H9 (cell line): Measurements from ENCODE around the gene MOB3A. TPM values are rescaled to one million over a fixed set of nuclear protein-coding genes. Genes with fewer than 3 reads are reported as not detected.

Experiments used
- DNase-seq: peaks from one replicate; pipeline ENCODE4 v3.0.0-alpha.2; 2017
- H2AFZ ChIP-seq: one replicate; pipeline ENCODE4 v1.6.1; 2013; ENCODE audit warnings: mild to moderate bottlenecking, low read length, control low read depth, moderate library complexity
- H2AK5ac ChIP-seq: 2 replicates; pipeline ENCODE4 v1.6.1; 2013; ENCODE audit warnings: low read length, control low read depth, mixed read lengths; ENCODE audit not compliant: insufficient read length
- H2BK120ac ChIP-seq: one replicate; pipeline ENCODE4 v1.6.1; 2013; ENCODE audit warnings: low read depth, mild to moderate bottlenecking, low read length, control low read depth, inconsistent platforms; ENCODE audit not compliant: poor library complexity, severe bottlenecking
- H2BK12ac ChIP-seq: 2 replicates; pipeline ENCODE4 v1.6.1; 2013; ENCODE audit warnings: low read length, control low read depth, mixed read lengths, low read depth; ENCODE audit not compliant: insufficient read length
- H2BK15ac ChIP-seq: 2 replicates; pipeline ENCODE4 v1.6.1; 2013; ENCODE audit warnings: low read depth, low read length, control low read depth
- H2BK20ac ChIP-seq: one replicate; pipeline ENCODE4 v1.6.1; 2013; ENCODE audit warnings: low read depth, mild to moderate bottlenecking, low read length, control low read depth, inconsistent platforms; ENCODE audit not compliant: poor library complexity, severe bottlenecking
- H2BK5ac ChIP-seq: 2 replicates; pipeline ENCODE4 v1.6.1; 2013; ENCODE audit warnings: low read length, control low read depth, mixed read lengths; ENCODE audit not compliant: insufficient read length
- H3K14ac ChIP-seq: 2 replicates; pipeline ENCODE4 v1.6.1; 2013; ENCODE audit warnings: low read length, control low read depth; ENCODE audit not compliant: insufficient read depth
- H3K18ac ChIP-seq: 2 replicates; pipeline ENCODE4 v1.6.1; 2013; ENCODE audit warnings: low read depth, mild to moderate bottlenecking, mixed read lengths, low read length, control low read depth; ENCODE audit not compliant: insufficient read length
- H3K23ac ChIP-seq: 2 replicates; pipeline ENCODE4 v1.6.1; 2013; ENCODE audit warnings: low read length, control low read depth, mixed read lengths, low read depth; ENCODE audit not compliant: insufficient read length
- H3K23me2 ChIP-seq: 2 replicates; pipeline ENCODE4 v1.6.1; 2013; ENCODE audit warnings: low read depth, mild to moderate bottlenecking, mixed read lengths, low read length, control low read depth; ENCODE audit not compliant: insufficient read length, poor library complexity, severe bottlenecking
- H3K27ac ChIP-seq: 2 replicates; pipeline ENCODE4 v1.5.1; 2013; ENCODE audit warnings: low read length, control low read depth, mixed read lengths, low read depth; ENCODE audit not compliant: insufficient read length
- H3K27me3 ChIP-seq: 2 replicates; pipeline ENCODE4 v1.6.1; 2013; ENCODE audit warnings: low read length, control low read depth, inconsistent platforms; ENCODE audit not compliant: insufficient read depth
- H3K4ac ChIP-seq: 2 replicates; pipeline ENCODE4 v1.6.1; 2013; ENCODE audit warnings: low read depth, mild to moderate bottlenecking, control low read depth, inconsistent platforms, low read length, moderate library complexity
- H3K4me1 ChIP-seq: 2 replicates; pipeline ENCODE4 v1.6.1; 2013; ENCODE audit warnings: low read length, control low read depth, inconsistent platforms; ENCODE audit not compliant: insufficient read depth
- H3K4me2 ChIP-seq: 2 replicates; pipeline ENCODE4 v1.6.1; 2013; ENCODE audit warnings: low read length, control low read depth, mixed read lengths; ENCODE audit not compliant: insufficient read length, insufficient read depth
- H3K56ac ChIP-seq: 2 replicates; pipeline ENCODE4 v1.6.1; 2013; ENCODE audit warnings: low read depth, mild to moderate bottlenecking, mixed read lengths, low read length, control low read depth; ENCODE audit not compliant: insufficient read length
- H3K79me1 ChIP-seq: 2 replicates; pipeline ENCODE4 v1.6.1; 2013; ENCODE audit warnings: low read depth, mild to moderate bottlenecking, moderate library complexity, low read length, control low read depth, inconsistent platforms; ENCODE audit not compliant: insufficient read depth, poor library complexity, severe bottlenecking
- H3K79me2 ChIP-seq: 2 replicates; pipeline ENCODE4 v1.6.1; 2013; ENCODE audit warnings: low read length, control low read depth, inconsistent platforms; ENCODE audit not compliant: insufficient read depth
- H3K9ac ChIP-seq: 2 replicates; pipeline ENCODE4 v1.6.1; 2013; ENCODE audit warnings: low read length, control low read depth, mixed read lengths; ENCODE audit not compliant: insufficient read length; ENCODE audit errors: extremely low read depth
- H3K9me3 ChIP-seq: one replicate; pipeline ENCODE4 v1.6.1; 2013; ENCODE audit warnings: low read depth, low read length, inconsistent platforms; ENCODE audit not compliant: control insufficient read depth
- H3T11ph ChIP-seq: one replicate; pipeline ENCODE4 v1.6.1; 2013; ENCODE audit warnings: mild to moderate bottlenecking, low read length, control low read depth, inconsistent platforms
- H4K20me1 ChIP-seq: one replicate; pipeline ENCODE4 v1.6.1; 2013; ENCODE audit not compliant: control insufficient read depth, insufficient read length, insufficient read depth
- H4K5ac ChIP-seq: 2 replicates; pipeline ENCODE4 v1.6.1; 2013; ENCODE audit warnings: low read depth, mild to moderate bottlenecking, mixed read lengths, low read length, control low read depth; ENCODE audit not compliant: insufficient read length
- H4K8ac ChIP-seq: replicated peaks from 2 replicates; pipeline ENCODE4 v1.6.1; 2013; ENCODE audit warnings: low read length, control low read depth, mixed read lengths, low read depth; ENCODE audit not compliant: insufficient read length
- H4K91ac ChIP-seq: 2 replicates; pipeline ENCODE4 v1.6.1; 2013; ENCODE audit warnings: low read depth, mild to moderate bottlenecking, moderate library complexity, mixed read lengths, low read length, control low read depth; ENCODE audit not compliant: insufficient read length
- H3K27ac Mint-ChIP-seq, 3 experiments: 2 replicates in 2 of 3; 3 replicates in 1 of 3; pipeline ENCODE4 v1.8.0; 2020 to 2021; ENCODE audit warnings: mixed read lengths in 3 of 3, mild to moderate bottlenecking in 1 of 3, moderate library complexity in 1 of 3
- H3K27me3 Mint-ChIP-seq: 2 replicates; pipeline ENCODE4 v1.8.0; 2021; ENCODE audit warnings: low read depth, mild to moderate bottlenecking, moderate library complexity, mixed read lengths
- H3K36me3 Mint-ChIP-seq, 3 experiments: 2 replicates in 2 of 3; 3 replicates in 1 of 3; pipeline ENCODE4 v1.8.0; 2020 to 2021; ENCODE audit warnings: low read depth in 3 of 3, mixed read lengths in 3 of 3; ENCODE audit not compliant: insufficient read depth in 1 of 3
- H3K4me1 Mint-ChIP-seq, 2 experiments: 2 replicates each; pipeline ENCODE4 v1.8.0; 2020; ENCODE audit warnings: mixed read lengths in 2 of 2
- H3K4me3 Mint-ChIP-seq, 2 experiments: 2 replicates in 1 of 2; 3 replicates in 1 of 2; pipeline ENCODE4 v1.8.0; 2020 to 2021; ENCODE audit warnings: mild to moderate bottlenecking in 2 of 2, mixed read lengths in 2 of 2, moderate library complexity in 1 of 2
- H3K9me3 Mint-ChIP-seq, 2 experiments: 2 replicates in 1 of 2; 3 replicates in 1 of 2; pipeline ENCODE4 v1.8.0; 2020; ENCODE audit warnings: mild to moderate bottlenecking in 2 of 2, mixed read lengths in 2 of 2, moderate library complexity in 1 of 2
- WGBS: extraction: QIAGEN DNeasy Blood & Tissue Kit; methylation state at CpG from one replicate; pipeline ENCODE4 v1.1.7; 2013; ENCODE audit warnings: missing lambda C conversion rate, low lambda C conversion rate, mixed read lengths; ENCODE audit not compliant: insufficient read length; ENCODE audit errors: extremely low coverage; 5-methylcytosine and 5-hydroxymethylcytosine counted together
- total RNA-seq: library from RNA; stranded (reverse); gene quantifications from 2 replicates; pipeline ENCODE4 v1.2.1, GENCODE V29; 2021
- TF ChIP-seq, protein P1 (sequence below): fragments of 200-600 bp; sonication (generic); conservative IDR thresholded peaks from 3 replicates; pipeline ENCODE4 v1.8.0; 2021; ENCODE audit warnings: antibody characterized with exemption, mild to moderate bottlenecking

MOB3A gene
- total RNA-seq, 1 experiment from 2014 or later = 11.5 TPM

DNA sequence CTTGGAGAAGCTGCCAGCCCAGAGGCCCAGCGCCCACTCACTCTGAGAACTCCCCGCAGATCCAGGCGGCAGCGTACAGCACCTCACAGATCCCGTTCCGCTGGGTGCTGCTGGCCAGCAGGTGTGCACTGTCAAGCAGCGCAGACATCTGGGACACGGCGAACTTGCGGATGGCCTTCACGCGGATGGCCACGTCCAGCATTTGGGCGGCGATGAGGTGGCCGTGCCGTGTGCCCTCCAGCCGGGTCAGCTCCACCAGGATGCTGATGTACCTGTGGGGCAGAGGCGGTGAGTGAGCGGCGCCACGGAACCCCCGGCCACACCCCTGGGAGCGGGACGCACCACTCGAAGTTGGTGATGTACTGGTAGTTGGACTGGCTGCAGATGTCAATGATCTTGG is 24.7 kb upstream of the MOB3A start:
- no peak overlapping the region for H4K91ac ChIP-seq
- Mint-ChIP-seq H3K4me3 (no peak overlapping the region), H3K27me3 (no peaks in the 10 kb centered on the region), H3K4me1 (no peaks in the 10 kb centered on the region), H3K9me3 (no peaks in the 10 kb centered on the region), H3K27ac (0 out of 7 replicates have a peak overlapping the region, but pooled peaks of 1 of the 3 experiments have one; percentile 40), H3K36me3 (peaks cover 39 to 80% (median 74%) of the 10 kb centered on the region in 3 experiments)
- H2BK5ac ChIP-seq = no peak overlapping the region
- no peaks in the 10 kb centered on the region for H3K27me3 ChIP-seq
- no peak overlapping the region for H4K8ac ChIP-seq
- no peak overlapping the region for H3K27ac ChIP-seq
- H3K4me1 ChIP-seq = no peaks in the 10 kb centered on the region
- H2BK12ac ChIP-seq = no peak overlapping the region
- no peak overlapping the region for H3K18ac ChIP-seq
- no peak overlapping the region for H3K9ac ChIP-seq
- DNase-seq = no peak
- H3K23me2 ChIP-seq = no peaks in the 10 kb centered on the region
- H2AK5ac ChIP-seq = no peak overlapping the region
- no peaks in the 10 kb centered on the region for H3K79me1 ChIP-seq
- no peaks in the 10 kb centered on the region for H4K20me1 ChIP-seq
- no peak overlapping the region for H3K56ac ChIP-seq
- no peak overlapping the region for H2BK120ac ChIP-seq
- no CpG with 5 or more reads among the region's 26 CpGs for WGBS
- H4K5ac ChIP-seq = no peak overlapping the region
- no peak overlapping the region for H3K23ac ChIP-seq
- TF ChIP-seq, protein P1, sequence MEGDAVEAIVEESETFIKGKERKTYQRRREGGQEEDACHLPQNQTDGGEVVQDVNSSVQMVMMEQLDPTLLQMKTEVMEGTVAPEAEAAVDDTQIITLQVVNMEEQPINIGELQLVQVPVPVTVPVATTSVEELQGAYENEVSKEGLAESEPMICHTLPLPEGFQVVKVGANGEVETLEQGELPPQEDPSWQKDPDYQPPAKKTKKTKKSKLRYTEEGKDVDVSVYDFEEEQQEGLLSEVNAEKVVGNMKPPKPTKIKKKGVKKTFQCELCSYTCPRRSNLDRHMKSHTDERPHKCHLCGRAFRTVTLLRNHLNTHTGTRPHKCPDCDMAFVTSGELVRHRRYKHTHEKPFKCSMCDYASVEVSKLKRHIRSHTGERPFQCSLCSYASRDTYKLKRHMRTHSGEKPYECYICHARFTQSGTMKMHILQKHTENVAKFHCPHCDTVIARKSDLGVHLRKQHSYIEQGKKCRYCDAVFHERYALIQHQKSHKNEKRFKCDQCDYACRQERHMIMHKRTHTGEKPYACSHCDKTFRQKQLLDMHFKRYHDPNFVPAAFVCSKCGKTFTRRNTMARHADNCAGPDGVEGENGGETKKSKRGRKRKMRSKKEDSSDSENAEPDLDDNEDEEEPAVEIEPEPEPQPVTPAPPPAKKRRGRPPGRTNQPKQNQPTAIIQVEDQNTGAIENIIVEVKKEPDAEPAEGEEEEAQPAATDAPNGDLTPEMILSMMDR = no peak
- H3K14ac ChIP-seq = no peak overlapping the region
- no peak overlapping the region for H2BK15ac ChIP-seq
- no peak overlapping the region for H3T11ph ChIP-seq
- H3K4me2 ChIP-seq = no peak overlapping the region
- H2AFZ ChIP-seq = no peak overlapping the region
- no peaks in the 10 kb centered on the region for H3K9me3 ChIP-seq
- no peaks in the 10 kb centered on the region for H3K79me2 ChIP-seq
- H2BK20ac ChIP-seq = no peak overlapping the region
- no peak overlapping the region for H3K4ac ChIP-seq
